ENCODE measurements around the gene TAF6L. TPM values are rescaled to one million over a fixed set of nuclear protein-coding genes. Genes with fewer than 3 reads are reported as not detected.
"Not testable (repeated sequence)": the region's sequence is repeated elsewhere in the genome, so short reads cannot be mapped to it uniquely, and the experiment has no call there.

The TAF6L gene
- total and polyA plus RNA-seq, 2 of the 8 experiments (the other 6 are each of a cell fraction or from before 2014, with no cell fraction given): 24.8 to 31.9 TPM

DNA sequence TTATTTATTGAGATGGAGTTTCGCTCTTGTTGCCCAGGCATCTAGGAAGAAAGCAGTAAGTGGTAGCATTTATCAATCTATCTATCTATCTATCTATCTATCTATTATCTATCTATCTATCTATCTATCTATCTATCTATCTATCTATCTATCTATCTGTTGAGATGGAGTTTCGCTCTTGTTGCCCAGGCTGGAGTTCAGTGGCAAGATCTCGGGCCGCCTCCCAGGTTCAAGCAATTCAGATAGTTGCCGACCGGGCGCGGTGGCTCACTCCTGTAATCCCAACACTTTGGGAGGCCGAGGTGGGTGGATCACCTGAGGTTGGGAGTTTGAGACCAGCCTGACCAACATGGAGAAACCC, 10.3 kb upstream of the TAF6L start:
- not testable (repeated sequence) for H3K79me1 ChIP-seq (ENCODE audit: low read depth, low read length); H2BK5ac ChIP-seq (ENCODE audit: low read depth, low read length); H2BK12ac ChIP-seq (ENCODE audit: low read depth, low read length); H4K91ac ChIP-seq (replicated peaks; ENCODE audit: insufficient read length, low read length); H3K27me3 ChIP-seq (replicated peaks in 1 of 4; ENCODE audit: control insufficient read depth in 3 of 4, extremely low read depth in 1 of 4, insufficient read depth in 3 of 4, low read length in 3 of 4); H2BK120ac ChIP-seq (replicated peaks; ENCODE audit: low read depth, low read length); H3K56ac ChIP-seq (replicated peaks; ENCODE audit: insufficient read length, low read depth, low read length); H4K8ac ChIP-seq (ENCODE audit: extremely low read depth, insufficient read depth, low read length); H4K5ac ChIP-seq (ENCODE audit: insufficient read length, low read depth, low read length); H3K9ac ChIP-seq (replicated peaks in 1 of 4; ENCODE audit: extremely low read depth in 1 of 4, low read depth in 3 of 4, low read length in 3 of 4); H3K4me1 ChIP-seq (replicated peaks in 1 of 4; ENCODE audit: control insufficient read depth in 3 of 4, insufficient read depth in 4 of 4, low read length in 3 of 4); DNase-seq (ENCODE audit: low read depth in 1 of 2, low spot score in 2 of 2); H3K27ac ChIP-seq (ENCODE audit: low read depth, low read length); H3K4ac ChIP-seq (replicated peaks; ENCODE audit: insufficient read length, low read depth, low read length); H3K23me2 ChIP-seq (ENCODE audit: low read depth, low read length); H3K18ac ChIP-seq (ENCODE audit: extremely low read depth, low read length); H2AFZ ChIP-seq (ENCODE audit: low read length); H2AK5ac ChIP-seq (ENCODE audit: low read depth, low read length); H4K20me1 ChIP-seq (replicated peaks in 1 of 2; ENCODE audit: control insufficient read depth in 1 of 2, insufficient read depth in 2 of 2, low read length in 2 of 2); H3K14ac ChIP-seq (ENCODE audit: insufficient read length); H3K9me3 ChIP-seq (ENCODE audit: insufficient read depth in 2 of 2, low read depth in 1 of 2, low read length in 1 of 2); H2BK15ac ChIP-seq (ENCODE audit: low read length); H2BK20ac ChIP-seq (ENCODE audit: low read length); FAIRE-seq; H3K23ac ChIP-seq (ENCODE audit: insufficient read length)
- POLR2A ChIA-PET (ENCODE audit: partially characterized antibody): interaction anchor here (0.6 to 11.5 kb wide), 17 partner anchors 8 to 279 kb away, joined by 3 to 145 read pairs (median 8); partner anchors contain the start of genes C11orf98, CSKMT, EEF1G and HNRNPUL2
- Histone ChIP-seq H3K79me2 (ENCODE audit: control insufficient read depth in 1 of 2, insufficient read depth in 2 of 2, low read length in 2 of 2) (peaks cover 3 to 26% of the 10 kb centered on the region in 2 experiments), H3K4me2 (ENCODE audit: insufficient read depth in 1 of 2, low read depth in 2 of 2, low read length in 2 of 2) (peak overlapping the region in 1 of 2 experiments; percentile 19; a peak in 1 of 4 replicates), H3K4me3 (ENCODE audit: extremely low read depth in 1 of 4, insufficient read depth in 2 of 4, low read depth in 3 of 4, low read length in 4 of 4) (peak overlapping the region in 1 of 4 experiments; percentile 83; a peak in 3 of 8 replicates), H3K36me3 (ENCODE audit: control insufficient read depth in 2 of 4, insufficient read depth in 4 of 4, low read length in 3 of 4) (peaks cover 6 to 14% (median 7%) of the 10 kb centered on the region in 4 experiments; a peak in 7 of 8 replicates)
- CTCF ChIA-PET (ENCODE audit: partially characterized antibody): interaction anchor here (0.6 to 2.3 kb wide), 4 partner anchors 8 to 27 kb away, joined by 4 to 11 read pairs (median 4); partner anchors contain the start of gene TAF6L
- WGBS, 2 experiments (ENCODE audit: extremely low coverage in 1 of 2, insufficient coverage in 1 of 2, insufficient read length in 1 of 2, insufficient replicate concordance in 2 of 2, low coverage in 1 of 2, low lambda C conversion rate in 2 of 2, missing lambda C conversion rate in 1 of 2): 65% methylated on average over 9 of the region's 9 CpGs; no CpG with 5 or more reads in 1 of the 2 experiments

Measured in H1 (cell line).